Parathyroid adenoma (tissue), 2 donors: ENCODE measurements around the gene GJE1.
A peak's percentile ranks its signal among the peaks of the same experiment; 100 is the strongest.

Experiments used
- H2AFZ ChIP-seq: fragments of 300-600 bp; sonication (generic); one replicate; pipeline ENCODE4 v1.7.0; 2017; ENCODE audit warnings: antibody characterized with exemption, mild to moderate bottlenecking
- H3K27ac ChIP-seq: fragments of 300-600 bp; sonication (generic); one replicate; pipeline ENCODE4 v1.7.0; 2017
- H3K27me3 ChIP-seq: fragments of 300-600 bp; sonication (generic); one replicate; pipeline ENCODE4 v1.7.0; 2017; ENCODE audit warnings: low read length; ENCODE audit not compliant: control insufficient read depth, insufficient read depth
- H3K36me3 ChIP-seq: fragments of 300-600 bp; sonication (generic); one replicate; pipeline ENCODE4 v1.7.0; 2017; ENCODE audit warnings: low read length; ENCODE audit not compliant: control insufficient read depth, insufficient read depth
- H3K4me1 ChIP-seq: fragments of 300-600 bp; sonication (generic); one replicate; pipeline ENCODE4 v1.7.0; 2017; ENCODE audit warnings: control low read depth
- H3K4me2 ChIP-seq: fragments of 300-600 bp; sonication (generic); one replicate; pipeline ENCODE4 v1.7.0; 2017; ENCODE audit warnings: low read length
- H3K4me3 ChIP-seq: fragments of 300-600 bp; sonication (generic); one replicate; pipeline ENCODE4 v1.7.0; 2017; ENCODE audit warnings: low read depth, low read length
- H3K79me2 ChIP-seq: fragments of 300-600 bp; sonication (generic); one replicate; pipeline ENCODE4 v1.7.0; 2017; ENCODE audit warnings: control low read depth
- H3K9ac ChIP-seq: fragments of 300-600 bp; sonication (generic); one replicate; pipeline ENCODE4 v1.7.0; 2017; ENCODE audit warnings: mild to moderate bottlenecking
- H3K9me3 ChIP-seq: fragments of 300-600 bp; sonication (generic); one replicate; pipeline ENCODE4 v1.7.0; 2017; ENCODE audit warnings: low read length; ENCODE audit not compliant: control insufficient read depth
- TF ChIP-seq, protein P1 (sequence below): fragments of 300-600 bp; sonication (generic); IDR thresholded peaks from one replicate; pipeline ENCODE4 v1.7.0; 2017; ENCODE audit warnings: antibody characterized with exemption, mild to moderate bottlenecking
- donor health status: primary hyperparathyroidism.

The GJE1 gene

DNA sequence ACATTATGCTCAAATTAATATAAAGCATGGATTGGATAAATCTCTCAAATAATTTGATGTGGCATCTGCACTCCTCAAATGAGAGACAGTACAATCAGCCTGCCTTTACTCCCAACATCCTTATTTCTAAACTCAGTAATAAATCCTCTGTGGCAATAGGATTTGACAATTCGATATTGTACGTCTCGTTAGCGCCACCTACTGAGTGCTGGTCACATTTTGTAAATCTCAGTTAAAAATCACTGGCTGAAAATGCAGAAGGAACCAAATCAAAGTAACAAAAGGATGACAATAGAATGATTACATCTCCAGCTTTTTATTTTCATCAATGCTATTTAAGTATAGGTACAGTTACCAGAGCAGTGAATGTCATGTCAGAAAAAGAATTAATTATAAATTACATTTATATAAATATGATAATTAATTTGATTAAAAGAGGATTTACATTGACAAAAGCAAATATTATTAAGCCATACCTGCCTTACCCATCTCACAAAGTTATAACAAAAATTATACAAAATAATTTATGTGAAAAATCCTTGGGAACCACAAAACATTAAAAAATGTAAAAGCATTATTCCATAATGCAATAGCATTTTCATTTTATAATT is 20.2 kb upstream of the GJE1 start:
- no peak overlapping the region for H3K9ac ChIP-seq
- TF ChIP-seq, protein P1, sequence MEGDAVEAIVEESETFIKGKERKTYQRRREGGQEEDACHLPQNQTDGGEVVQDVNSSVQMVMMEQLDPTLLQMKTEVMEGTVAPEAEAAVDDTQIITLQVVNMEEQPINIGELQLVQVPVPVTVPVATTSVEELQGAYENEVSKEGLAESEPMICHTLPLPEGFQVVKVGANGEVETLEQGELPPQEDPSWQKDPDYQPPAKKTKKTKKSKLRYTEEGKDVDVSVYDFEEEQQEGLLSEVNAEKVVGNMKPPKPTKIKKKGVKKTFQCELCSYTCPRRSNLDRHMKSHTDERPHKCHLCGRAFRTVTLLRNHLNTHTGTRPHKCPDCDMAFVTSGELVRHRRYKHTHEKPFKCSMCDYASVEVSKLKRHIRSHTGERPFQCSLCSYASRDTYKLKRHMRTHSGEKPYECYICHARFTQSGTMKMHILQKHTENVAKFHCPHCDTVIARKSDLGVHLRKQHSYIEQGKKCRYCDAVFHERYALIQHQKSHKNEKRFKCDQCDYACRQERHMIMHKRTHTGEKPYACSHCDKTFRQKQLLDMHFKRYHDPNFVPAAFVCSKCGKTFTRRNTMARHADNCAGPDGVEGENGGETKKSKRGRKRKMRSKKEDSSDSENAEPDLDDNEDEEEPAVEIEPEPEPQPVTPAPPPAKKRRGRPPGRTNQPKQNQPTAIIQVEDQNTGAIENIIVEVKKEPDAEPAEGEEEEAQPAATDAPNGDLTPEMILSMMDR: peak; percentile 45
- H3K27me3 ChIP-seq: no peaks in the 10 kb centered on the region
- no peak overlapping the region for H3K27ac ChIP-seq
- no peak overlapping the region for H2AFZ ChIP-seq
- H3K4me1 ChIP-seq: no peaks in the 10 kb centered on the region
- H3K9me3 ChIP-seq: no peaks in the 10 kb centered on the region
- no peaks in the 10 kb centered on the region for H3K79me2 ChIP-seq
- H3K4me3 ChIP-seq: no peak overlapping the region
- no peak overlapping the region for H3K4me2 ChIP-seq
- H3K36me3 ChIP-seq: no peaks in the 10 kb centered on the region

DNA sequence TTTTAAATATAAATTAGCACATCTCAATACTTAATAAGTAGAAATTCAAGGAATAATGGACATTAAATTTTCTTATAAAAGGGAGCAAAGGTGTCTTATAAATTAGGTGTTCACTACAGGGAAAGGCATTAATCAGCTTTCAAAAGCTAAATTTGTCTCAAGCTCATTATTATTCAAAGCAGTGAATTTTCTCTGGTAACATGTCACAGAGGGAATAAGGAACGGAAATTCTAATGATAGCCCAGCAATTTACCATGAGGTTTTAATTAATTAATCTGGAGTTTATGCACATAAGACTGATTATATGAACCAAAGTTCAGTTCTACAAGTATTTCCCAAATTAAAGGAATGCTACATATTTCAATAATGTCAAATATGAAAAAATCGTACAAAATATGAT is 15.4 kb upstream of the GJE1 start:
- Histone ChIP-seq H3K27ac (no peak overlapping the region), H3K9me3 (no peaks in the 10 kb centered on the region), H3K4me2 (no peak overlapping the region), H3K79me2 (no peaks in the 10 kb centered on the region), H3K36me3 (no peaks in the 10 kb centered on the region), H3K4me3 (no peak overlapping the region), H3K27me3 (no peaks in the 10 kb centered on the region), H2AFZ (no peak overlapping the region), H3K9ac (no peak overlapping the region), H3K4me1 (no peaks in the 10 kb centered on the region)
- TF ChIP-seq, protein P1: no peak

DNA sequence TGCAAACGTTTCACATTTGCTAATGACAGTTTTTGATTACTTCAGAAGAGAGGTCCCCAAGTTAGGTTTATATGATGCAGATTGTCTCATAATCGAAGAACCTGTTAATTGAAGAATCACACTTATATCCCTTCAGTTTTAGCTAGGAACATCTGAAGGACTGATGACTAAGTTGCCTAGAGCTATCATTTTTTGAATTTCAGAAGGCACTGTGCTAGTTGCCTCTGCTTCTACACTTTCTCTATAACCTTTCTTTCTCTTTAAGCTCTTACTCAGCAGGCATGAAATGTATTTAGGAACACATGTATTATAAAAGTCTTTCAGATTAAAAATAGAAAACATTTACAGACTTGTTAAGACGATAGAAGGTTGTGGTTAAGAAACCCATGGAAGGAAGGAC is 14.4 kb upstream of the GJE1 start:
- H3K79me2 ChIP-seq: no peaks in the 10 kb centered on the region
- no peaks in the 10 kb centered on the region for H3K36me3 ChIP-seq
- no peak overlapping the region for H3K4me2 ChIP-seq
- H3K4me1 ChIP-seq: no peaks in the 10 kb centered on the region
- H3K9me3 ChIP-seq: no peaks in the 10 kb centered on the region
- H3K4me3 ChIP-seq: no peak overlapping the region
- H3K27ac ChIP-seq: no peak overlapping the region
- H3K27me3 ChIP-seq: no peaks in the 10 kb centered on the region
- no peak overlapping the region for H3K9ac ChIP-seq
- H2AFZ ChIP-seq: no peak overlapping the region
- TF ChIP-seq, protein P1: no peak

DNA sequence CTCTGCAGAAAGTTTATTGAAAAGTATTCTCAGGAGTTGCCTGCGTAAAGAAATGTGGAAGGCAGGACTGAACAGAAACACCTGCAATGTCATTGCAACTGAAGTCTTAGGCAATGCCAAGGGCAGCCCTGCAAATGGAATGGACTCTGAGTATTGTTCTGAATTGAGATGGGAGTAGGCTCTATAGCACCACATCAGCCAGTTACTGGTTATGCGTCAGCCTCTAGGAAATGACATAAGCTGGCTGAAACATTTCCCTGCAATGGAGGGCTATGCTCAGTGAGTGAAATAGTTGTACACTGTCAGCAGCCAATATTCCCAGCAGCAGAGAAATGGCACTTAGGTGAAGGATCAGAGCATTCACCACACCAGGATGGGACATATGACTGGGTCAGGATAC is 13.8 kb upstream of the GJE1 start:
- no peak overlapping the region for H3K27ac ChIP-seq
- no peak overlapping the region for H3K4me3 ChIP-seq
- H2AFZ ChIP-seq: no peak overlapping the region
- no peaks in the 10 kb centered on the region for H3K36me3 ChIP-seq
- H3K4me1 ChIP-seq: no peaks in the 10 kb centered on the region
- no peak overlapping the region for H3K9ac ChIP-seq
- no peaks in the 10 kb centered on the region for H3K27me3 ChIP-seq
- TF ChIP-seq, protein P1: no peak
- H3K4me2 ChIP-seq: no peak overlapping the region
- H3K79me2 ChIP-seq: no peaks in the 10 kb centered on the region
- no peaks in the 10 kb centered on the region for H3K9me3 ChIP-seq

- Histone ChIP-seq H3K4me2 (no peak overlapping the region), H2AFZ (no peak overlapping the region), H3K27me3 (no peaks in the 10 kb centered on the region), H3K79me2 (no peaks in the 10 kb centered on the region), H3K27ac (no peak overlapping the region), H3K9me3 (no peaks in the 10 kb centered on the region), H3K36me3 (no peaks in the 10 kb centered on the region), H3K4me3 (no peak overlapping the region), H3K4me1 (no peaks in the 10 kb centered on the region), H3K9ac (no peak overlapping the region)
- TF ChIP-seq, protein P1: no peak
Observed at GRCh38 chr6:142121342-142121741, 11.4 kb upstream of the GJE1 start.
